ENCODE results near the gene PI3. TPM values are rescaled to one million over a fixed set of nuclear protein-coding genes. Genes with fewer than 3 reads are reported as not detected.
A peak's percentile ranks its signal among the peaks of the same experiment; 100 is the strongest.

The PI3 gene
- total RNA-seq, 6 experiments from 2014 or later: not detected

DNA sequence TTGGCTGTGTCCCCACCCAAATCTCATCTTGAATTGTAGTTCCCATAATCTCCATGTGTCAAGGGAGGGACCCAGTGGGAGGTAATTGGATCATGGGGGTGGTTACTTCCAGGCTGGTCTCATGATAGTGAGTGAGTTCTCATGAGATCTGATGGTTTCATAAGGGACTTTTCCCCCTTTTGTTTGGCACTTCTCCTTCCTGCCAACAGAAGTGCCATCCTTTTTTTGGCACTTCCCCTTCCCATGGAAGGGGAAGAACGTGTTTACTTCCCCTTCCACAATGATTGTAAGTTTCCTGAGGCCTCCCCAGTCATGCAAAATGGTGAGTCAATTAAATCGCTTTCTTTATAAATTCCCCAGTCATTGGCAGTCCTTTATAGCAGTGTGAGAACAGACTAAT is 18.0 kb upstream of the PI3 start:
- no peak overlapping the region for H3K27ac Mint-ChIP-seq
- TF ChIP-seq, protein P1, sequence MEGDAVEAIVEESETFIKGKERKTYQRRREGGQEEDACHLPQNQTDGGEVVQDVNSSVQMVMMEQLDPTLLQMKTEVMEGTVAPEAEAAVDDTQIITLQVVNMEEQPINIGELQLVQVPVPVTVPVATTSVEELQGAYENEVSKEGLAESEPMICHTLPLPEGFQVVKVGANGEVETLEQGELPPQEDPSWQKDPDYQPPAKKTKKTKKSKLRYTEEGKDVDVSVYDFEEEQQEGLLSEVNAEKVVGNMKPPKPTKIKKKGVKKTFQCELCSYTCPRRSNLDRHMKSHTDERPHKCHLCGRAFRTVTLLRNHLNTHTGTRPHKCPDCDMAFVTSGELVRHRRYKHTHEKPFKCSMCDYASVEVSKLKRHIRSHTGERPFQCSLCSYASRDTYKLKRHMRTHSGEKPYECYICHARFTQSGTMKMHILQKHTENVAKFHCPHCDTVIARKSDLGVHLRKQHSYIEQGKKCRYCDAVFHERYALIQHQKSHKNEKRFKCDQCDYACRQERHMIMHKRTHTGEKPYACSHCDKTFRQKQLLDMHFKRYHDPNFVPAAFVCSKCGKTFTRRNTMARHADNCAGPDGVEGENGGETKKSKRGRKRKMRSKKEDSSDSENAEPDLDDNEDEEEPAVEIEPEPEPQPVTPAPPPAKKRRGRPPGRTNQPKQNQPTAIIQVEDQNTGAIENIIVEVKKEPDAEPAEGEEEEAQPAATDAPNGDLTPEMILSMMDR (IDR thresholded peaks at IDR 0.05): no peak
- H3K4me3 Mint-ChIP-seq: no peak overlapping the region

DNA sequence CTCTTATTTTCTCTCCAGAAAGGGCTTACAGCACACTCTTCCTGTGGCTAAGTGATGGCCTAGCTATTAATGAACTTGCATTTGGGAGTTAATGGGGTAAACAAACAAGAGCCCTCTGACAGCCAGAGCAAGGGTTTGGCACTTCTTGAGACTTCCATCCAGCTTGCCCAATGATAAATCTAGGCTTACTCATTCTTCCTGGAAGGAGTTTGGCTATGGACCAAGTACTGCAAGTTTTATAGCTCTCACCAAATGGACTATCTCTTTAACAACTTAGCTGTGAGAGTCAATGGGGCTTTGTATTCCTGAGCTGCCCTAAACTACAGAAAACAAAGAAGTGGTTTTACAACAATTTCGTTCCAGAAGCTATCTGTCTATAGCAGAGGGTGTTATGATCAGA is 16.7 kb upstream of the PI3 start:
- H3K9me3 Mint-ChIP-seq: no peaks in the 10 kb centered on the region
- DNase-seq: peak; percentile 63
- no peak overlapping the region for H3K27ac Mint-ChIP-seq
- no peak overlapping the region for H3K4me3 Mint-ChIP-seq
- H3K27me3 Mint-ChIP-seq (ENCODE audit: insufficient read depth): peaks cover 14% of the 10 kb centered on the region
- TF ChIP-seq, protein P1 (IDR thresholded peaks at IDR 0.05): no peak
- H3K4me1 Mint-ChIP-seq (ENCODE audit: low read depth): peaks cover 5% of the 10 kb centered on the region; the same call in 1 of the 2 replicates
- H3K36me3 Mint-ChIP-seq (ENCODE audit: low read depth): 0 out of 2 replicates have a peak, but pooled peaks cover 4% of the 10 kb centered on the region

More for the DNA sequence above, 18.0 kb upstream of the PI3 start:
- DNase-seq: no peak
- Mint-ChIP-seq H3K36me3 (ENCODE audit: low read depth) (0 out of 2 replicates have a peak, but pooled peaks cover 4% of the 10 kb centered on the region), H3K4me1 (ENCODE audit: low read depth) (peaks cover 5% of the 10 kb centered on the region; the same call in 1 of the 2 replicates), H3K9me3 (no peaks in the 10 kb centered on the region), H3K27me3 (ENCODE audit: insufficient read depth) (peaks cover 15% of the 10 kb centered on the region)

DNA sequence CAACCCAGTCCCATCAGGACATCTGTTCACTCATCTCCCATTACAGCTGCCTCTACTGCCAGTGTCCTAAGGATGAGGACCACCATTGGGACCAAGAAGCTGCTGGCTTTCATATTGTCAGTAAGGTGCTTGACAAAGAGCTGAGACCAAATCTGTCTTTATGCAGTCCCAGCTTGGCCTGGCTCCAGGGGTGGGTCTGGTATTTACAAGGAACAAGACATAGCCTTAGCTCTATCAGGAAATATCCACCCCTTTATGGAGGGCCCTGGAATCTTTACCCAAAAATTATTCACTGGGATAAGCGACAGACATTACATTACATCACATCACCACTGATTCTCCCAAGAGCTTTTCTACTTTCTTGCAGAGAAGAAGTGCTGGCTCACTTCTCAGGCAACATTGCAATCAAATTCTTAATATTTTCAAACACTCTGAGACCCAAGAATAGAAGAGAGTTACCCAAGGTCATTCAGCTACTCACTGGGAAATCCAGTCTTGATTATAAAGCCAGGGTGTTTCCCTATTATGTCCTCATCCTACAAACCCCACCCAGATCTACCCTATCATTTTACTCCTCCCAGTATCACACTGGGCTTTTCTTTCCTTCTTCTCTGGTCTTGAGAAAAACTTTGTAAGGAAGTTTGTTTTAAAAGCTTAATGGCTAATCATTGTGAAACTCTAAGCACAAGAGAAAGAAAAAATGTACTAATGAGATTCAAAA is 11.5 kb upstream of the PI3 start:
- H3K36me3 Mint-ChIP-seq (ENCODE audit: low read depth): 0 out of 2 replicates have a peak, but pooled peaks cover 4% of the 10 kb centered on the region
- H3K9me3 Mint-ChIP-seq: no peaks in the 10 kb centered on the region; the same call in 1 of the 2 replicates
- peaks cover 3% of the 10 kb centered on the region; the same call in 1 of the 2 replicates for H3K27me3 Mint-ChIP-seq (ENCODE audit: insufficient read depth)
- H3K4me1 Mint-ChIP-seq (ENCODE audit: low read depth): no peaks in the 10 kb centered on the region
- no peak overlapping the region for H3K4me3 Mint-ChIP-seq
- TF ChIP-seq, protein P1 (IDR thresholded peaks at IDR 0.05): no peak
- no peak for DNase-seq
- no peak overlapping the region for H3K27ac Mint-ChIP-seq

DNA sequence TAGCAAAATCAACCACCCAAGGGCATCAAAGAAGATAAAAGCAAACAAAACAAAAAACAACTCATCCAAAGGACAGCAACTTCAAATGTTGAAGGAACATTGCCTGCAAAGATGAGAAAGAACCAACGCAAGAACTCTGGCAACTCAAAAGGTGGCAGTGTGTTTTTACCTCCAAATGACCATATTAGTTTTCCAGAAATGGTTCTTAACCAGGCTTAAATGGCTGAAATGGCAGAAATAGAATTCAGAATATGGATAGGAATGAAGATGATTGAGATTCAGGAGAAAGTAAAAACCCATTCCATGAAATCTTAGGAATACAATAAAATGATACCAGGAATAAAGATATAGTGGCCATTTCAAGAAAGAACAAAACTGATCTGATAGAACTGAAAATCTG is 9.8 kb upstream of the PI3 start:
- no peaks in the 10 kb centered on the region; the same call in 1 of the 2 replicates for H3K9me3 Mint-ChIP-seq
- no peak for DNase-seq
- no peak overlapping the region for H3K27ac Mint-ChIP-seq
- H3K4me3 Mint-ChIP-seq: no peak overlapping the region
- no peaks in the 10 kb centered on the region for H3K36me3 Mint-ChIP-seq (ENCODE audit: low read depth)
- TF ChIP-seq, protein P1 (IDR thresholded peaks at IDR 0.05): no peak
- H3K27me3 Mint-ChIP-seq (ENCODE audit: insufficient read depth): peaks cover 3% of the 10 kb centered on the region; the same call in 1 of the 2 replicates
- no peaks in the 10 kb centered on the region for H3K4me1 Mint-ChIP-seq (ENCODE audit: low read depth)

DNA sequence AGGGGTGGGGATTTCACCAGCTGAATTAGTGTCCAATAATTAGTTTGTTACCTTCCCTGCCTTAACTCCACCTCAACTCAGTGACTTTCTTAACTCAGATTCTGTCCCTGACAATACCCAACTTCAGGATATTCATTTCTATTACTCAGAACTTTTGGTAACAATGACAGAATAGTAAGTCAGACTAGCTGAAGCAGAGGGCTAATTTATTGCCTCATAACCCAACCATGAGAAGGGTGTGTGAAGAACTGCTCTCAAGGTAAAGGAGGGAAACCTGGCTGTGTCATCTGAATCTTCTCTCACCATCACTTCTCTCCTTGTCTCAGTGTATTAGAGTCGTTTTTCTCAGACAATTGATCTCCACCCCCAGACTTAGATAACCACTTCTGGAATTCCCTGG is 1.2 kb upstream of the PI3 start:
- DNase-seq: no peak
- Mint-ChIP-seq H3K27ac (no peak overlapping the region), H3K36me3 (ENCODE audit: low read depth) (no peaks in the 10 kb centered on the region), H3K4me1 (ENCODE audit: low read depth) (no peaks in the 10 kb centered on the region), H3K27me3 (ENCODE audit: insufficient read depth) (peaks cover 3% of the 10 kb centered on the region), H3K4me3 (no peak overlapping the region), H3K9me3 (no peaks in the 10 kb centered on the region)
- TF ChIP-seq, protein P1 (IDR thresholded peaks at IDR 0.05): no peak
